HepG2 (cell line): ENCODE measurements around the gene LAMA5. TPM values are rescaled to one million over a fixed set of nuclear protein-coding genes. Genes with fewer than 3 reads are reported as not detected.

Source experiments
- ATAC-seq: fragments of 200-7000 bp; cut with Tn5 transposase; 3 replicates; pipeline ENCODE4 v1.9.1; 2020; ENCODE audit warnings: mild to moderate bottlenecking, moderate library complexity
- BruUV-seq: library from RNA; stranded (reverse); fragments of 400-500 nt; replicated peaks from 2 replicates; lab custom pipeline; 2021; lab: Mats Ljungman, UMichigan
- CTCF ChIA-PET: fragments of 300-600 bp; formaldehyde crosslinking; extraction: SDS; loops from one replicate; lab custom pipeline; 2021; ENCODE audit warnings: low total read pairs, inconsistent platforms, low intra/inter-chr PET ratio; lab: Yijun Ruan, JAX
- POLR2A ChIA-PET: fragments of 350-600 bp; sonication (Branson Sonifier 250); formaldehyde crosslinking; loops from one replicate; lab custom pipeline; 2020; ENCODE audit warnings: antibody characterized with exemption, inconsistent platforms; lab: Yijun Ruan, JAX
- DNase-seq: peaks from one replicate; pipeline ENCODE4 v3.0.0-alpha.2; 2015; ENCODE audit warnings: low spot score
- FAIRE-seq: peaks from 3 replicates; lab custom pipeline; 2011; peaks lifted over from hg19 to GRCh38; lab: Jason Lieb, UNC
- H2AFZ ChIP-seq: one replicate; pipeline ENCODE4 v1.6.1; 2011; ENCODE audit warnings: low read length, inconsistent platforms
- H3K27ac ChIP-seq: fragments of 300-600 bp; 3 replicates; pipeline ENCODE4 v1.8.0; 2011; ENCODE audit warnings: mixed run types, mild to moderate bottlenecking, mixed read lengths, low read length, inconsistent platforms; ENCODE audit not compliant: insufficient read depth; ENCODE audit errors: extremely low read length
- H3K27me3 ChIP-seq, 2 experiments: fragments of 200-600 bp in 1 of 2; 2 replicates in 1 of 2; 3 replicates in 1 of 2; pipeline versions ENCODE4 v1.6.0 to v1.8.0; 2011; ENCODE audit warnings: low read length in 2 of 2, mild to moderate bottlenecking in 2 of 2, moderate library complexity in 2 of 2, inconsistent platforms in 1 of 2; ENCODE audit not compliant: insufficient read depth in 2 of 2, control insufficient read depth in 1 of 2
- H3K36me3 ChIP-seq, 2 experiments: fragments of 200-600 bp in 1 of 2; replicated peaks in 1 of 2; 2 replicates in 1 of 2; 3 replicates in 1 of 2; pipeline versions ENCODE4 v1.5.1 to v1.8.0; 2011; ENCODE audit warnings: low read length in 2 of 2, inconsistent platforms in 1 of 2; ENCODE audit not compliant: insufficient read depth in 2 of 2, control insufficient read depth in 1 of 2
- H3K4me1 ChIP-seq: 2 replicates; pipeline ENCODE4 v1.5.1; 2012; ENCODE audit warnings: low read length, inconsistent platforms; ENCODE audit not compliant: insufficient read depth
- H3K4me2 ChIP-seq: 2 replicates; pipeline ENCODE4 v1.6.0; 2011; ENCODE audit warnings: low read depth, low read length, inconsistent platforms
- H3K4me3 ChIP-seq, 3 experiments: fragments of 200-600 bp in 1 of 3; sonication (generic), shearing (Covaris generic) in 1 of 3; replicated peaks in 1 of 3; 2 replicates each; pipeline ENCODE4 v1.5.1; 2011 to 2016; ENCODE audit warnings: low read length in 3 of 3, inconsistent platforms in 2 of 3, low read depth in 2 of 3, mild to moderate bottlenecking in 2 of 3, control low read depth in 1 of 3, mixed read lengths in 1 of 3; ENCODE audit not compliant: insufficient read depth in 1 of 3
- H3K79me2 ChIP-seq: one replicate; pipeline ENCODE4 v1.6.1; 2011; ENCODE audit warnings: low read length, inconsistent platforms; ENCODE audit not compliant: insufficient read depth
- H3K9ac ChIP-seq: 2 replicates; pipeline ENCODE4 v1.6.0; 2011; ENCODE audit warnings: mild to moderate bottlenecking, low read depth, low read length, inconsistent platforms; ENCODE audit not compliant: insufficient read depth
- H3K9me3 ChIP-seq: 2 replicates; pipeline ENCODE4 v1.5.1; 2012; ENCODE audit warnings: mild to moderate bottlenecking, low read length
- H4K20me1 ChIP-seq: 2 replicates; pipeline ENCODE4 v1.6.0; 2011; ENCODE audit warnings: inconsistent platforms, mild to moderate bottlenecking, low read length, moderate library complexity; ENCODE audit not compliant: insufficient read depth
- AGO2 ChIP-seq: fragments of 200-400 bp; formaldehyde crosslinking; optimal IDR thresholded peaks from 2 replicates; pipeline ENCODE3; 2017; ENCODE audit warnings: mild to moderate bottlenecking, low read depth, low read length, moderate library complexity
- CREB1 ChIP-seq, 2 experiments: fragments of 450-650 bp in 1 of 2; IDR thresholded peaks; 2 replicates each; pipeline ENCODE4 v1.6.1; 2016 to 2017; ENCODE audit warnings: control low read depth in 1 of 2, mild to moderate bottlenecking in 1 of 2, missing compliant biosample characterization in 1 of 2, missing genetic modification characterization in 1 of 2
- HES4 ChIP-seq: sonication (generic); formaldehyde crosslinking; IDR thresholded peaks from 2 replicates; pipeline ENCODE4 v1.9.0; 2021; ENCODE audit warnings: mild to moderate bottlenecking, missing genetic modification reagents, borderline replicate concordance
- MBD4 ChIP-seq: IDR thresholded peaks from 2 replicates; pipeline ENCODE4 v1.6.1; 2012; ENCODE audit warnings: low read length, inconsistent platforms, borderline replicate concordance
- ZKSCAN1 ChIP-seq: fragments of 150-350 bp; IDR thresholded peaks from 2 replicates; pipeline ENCODE4 v1.6.1; 2014; ENCODE audit warnings: low read length
- ZNF10 ChIP-seq: sonication (generic); formaldehyde crosslinking; IDR thresholded peaks from 2 replicates; pipeline ENCODE4 v1.4.0; 2020; ENCODE audit warnings: mild to moderate bottlenecking, low read depth, missing genetic modification reagents, borderline replicate concordance
- WGBS: methylation state at CpG from one replicate; pipeline ENCODE4 v1.1.6; 2017; ENCODE audit warnings: low lambda C conversion rate; 5-methylcytosine and 5-hydroxymethylcytosine counted together
- in situ Hi-C: cut with HindIII; loops from 2 replicates; pipeline ENCODE4 v1.10.0; 2017; ENCODE audit warnings: low pct_unique_long_range_greater_than_20kb; ENCODE audit not compliant: extremely low pct_ligation_motif_present
- intact Hi-C: fragments of 100-400 bp; cut with micrococcal nuclease; formaldehyde crosslinking; loops from one replicate; pipeline ENCODE4 v1.10.0; 2022; ENCODE audit not compliant: unreplicated experiment
- polyA plus RNA-seq, 8 experiments: library from polyadenylated mRNA; depleted of rRNA in 3 of 8; stranded (reverse) in 7 of 8; unstranded in 1 of 8; fragments of >200 nt; fragmentation: Illumina TruSeq in 4 of 8; extraction: Trizol in 4 of 8; gene quantifications; 2 replicates each; pipeline versions ENCODE4 v1.2.1 to v1.2.3, GENCODE V29; 2011 to 2016; ENCODE audit warnings: low read depth in 4 of 8, missing spikeins in 1 of 8, mixed read lengths in 1 of 8; ENCODE audit not compliant: insufficient read depth in 1 of 8
- total RNA-seq, 5 experiments: library from RNA; depleted of rRNA; stranded (reverse); fragments of >200 nt; fragmentation: Illumina TruSeq; extraction: Trizol; gene quantifications; 2 replicates each; pipeline ENCODE4 v1.2.3, GENCODE V29; 2016; ENCODE audit warnings: low read depth in 1 of 5
- TF ChIP-seq, protein P1 (sequence below): sonication (generic); formaldehyde crosslinking; IDR thresholded peaks from 2 replicates; pipeline ENCODE4 v1.4.0; 2020; ENCODE audit warnings: mild to moderate bottlenecking, missing genetic modification reagents

Gene LAMA5
- total and polyA plus RNA-seq, 2 of the 13 experiments (the other 11 are each of a cell fraction or from before 2014, with no cell fraction given) = 21.0 to 44.7 TPM

DNA sequence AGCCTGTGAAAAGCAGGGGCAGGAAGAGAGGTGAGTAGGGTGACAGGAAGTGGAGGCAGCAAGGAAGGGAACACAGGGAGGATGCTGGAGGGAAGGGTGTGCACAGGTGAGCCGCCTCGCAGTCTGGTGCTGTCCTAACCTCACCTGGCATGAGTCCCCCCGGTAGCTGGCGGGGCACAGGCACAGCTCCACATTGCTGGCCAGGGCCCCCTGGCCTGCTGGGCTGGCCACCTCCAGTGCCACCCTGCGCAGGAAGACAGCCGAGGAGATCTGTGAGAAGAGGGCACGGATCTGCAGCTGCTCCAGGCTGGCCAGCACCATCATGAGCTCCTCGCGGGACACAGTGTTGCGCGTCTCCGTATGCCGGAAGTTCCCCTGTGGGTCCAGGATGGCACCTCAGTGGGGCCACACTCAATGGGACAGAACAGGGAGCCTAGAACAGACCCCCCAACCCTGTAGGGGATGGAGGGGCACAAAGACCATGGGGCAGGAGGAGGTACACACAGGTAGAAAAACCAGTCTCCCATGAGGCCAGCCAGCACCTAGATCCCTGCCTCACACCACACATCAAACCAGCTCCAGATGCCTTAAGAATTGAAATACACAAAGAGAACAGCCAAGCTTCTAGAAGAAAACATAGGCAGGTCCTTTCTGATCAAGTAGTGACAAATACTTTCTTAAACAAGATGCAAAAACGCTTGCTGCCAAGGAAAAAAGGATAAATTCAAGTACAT, 41.8 kb downstream of the LAMA5 start:
- no peak for DNase-seq
- Histone ChIP-seq H3K9ac (no peak overlapping the region), H3K27ac (no peak overlapping the region), H3K36me3 (peaks cover 60 to 88% of the 10 kb centered on the region in 2 experiments), H3K4me3 (no peak overlapping the region), H3K79me2 (no peaks in the 10 kb centered on the region), H3K9me3 (no peaks in the 10 kb centered on the region), H3K4me2 (no peak overlapping the region), H3K4me1 (no peaks in the 10 kb centered on the region), H2AFZ (no peak overlapping the region), H3K27me3 (no peaks in the 10 kb centered on the region), H4K20me1 (peaks cover 4% of the 10 kb centered on the region; the same call in 1 of the 2 replicates)
- BruUV-seq = no TSS peak
- TF ChIP-seq AGO2 (peak; percentile 38), MBD4 (no peak), HES4 (0 out of 2 replicates have a peak, but pooled peaks have one; percentile 59), ZNF10 (CRISPR knock-in tag) (peak; percentile 95; the same call in 1 of the 2 replicates), CREB1 (IDR thresholded peaks at IDR 0.05) (no peak), CREB1 (CRISPR knock-in tag; IDR thresholded peaks at IDR 0.05) (no peak), ZKSCAN1 (no peak)
- TF ChIP-seq, protein P1, sequence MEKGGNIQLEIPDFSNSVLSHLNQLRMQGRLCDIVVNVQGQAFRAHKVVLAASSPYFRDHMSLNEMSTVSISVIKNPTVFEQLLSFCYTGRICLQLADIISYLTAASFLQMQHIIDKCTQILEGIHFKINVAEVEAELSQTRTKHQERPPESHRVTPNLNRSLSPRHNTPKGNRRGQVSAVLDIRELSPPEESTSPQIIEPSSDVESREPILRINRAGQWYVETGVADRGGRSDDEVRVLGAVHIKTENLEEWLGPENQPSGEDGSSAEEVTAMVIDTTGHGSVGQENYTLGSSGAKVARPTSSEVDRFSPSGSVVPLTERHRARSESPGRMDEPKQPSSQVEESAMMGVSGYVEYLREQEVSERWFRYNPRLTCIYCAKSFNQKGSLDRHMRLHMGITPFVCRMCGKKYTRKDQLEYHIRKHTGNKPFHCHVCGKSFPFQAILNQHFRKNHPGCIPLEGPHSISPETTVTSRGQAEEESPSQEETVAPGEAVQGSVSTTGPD (CRISPR knock-in tag) = no peak
- FAIRE-seq = no peak
- POLR2A ChIA-PET = interaction anchor here (0.6 to 1.1 kb wide), 2 partner anchors 43 to 50 kb away, joined by 3 read pairs; no protein-coding TSS in a partner anchor
- no peak for ATAC-seq
- WGBS = 97% methylated on average over 13 of the region's 14 CpGs
- in situ Hi-C loops (no loop called here), intact Hi-C loops (no loop called here)
- CTCF ChIA-PET = no interaction called here
